Choroid plexus epithelial cell (primary cell): ENCODE results near the gene IGSF23.

ENCODE experiments used
- DNase-seq: peaks from one replicate; pipeline ENCODE4 v3.0.0-alpha.2; 2010; ENCODE audit warnings: low read depth
- H3K4me3 ChIP-seq: 2 replicates; pipeline ENCODE4 v1.5.1; 2011; ENCODE audit warnings: low read depth, mild to moderate bottlenecking, control low read depth, low read length, moderate library complexity
- TF ChIP-seq, protein P1 (sequence below): conservative IDR thresholded peaks from 2 replicates; pipeline ENCODE4 v1.5.1; 2011; ENCODE audit warnings: low read depth, mild to moderate bottlenecking, control low read depth, inconsistent platforms, low read length, moderate library complexity

Gene IGSF23

DNA sequence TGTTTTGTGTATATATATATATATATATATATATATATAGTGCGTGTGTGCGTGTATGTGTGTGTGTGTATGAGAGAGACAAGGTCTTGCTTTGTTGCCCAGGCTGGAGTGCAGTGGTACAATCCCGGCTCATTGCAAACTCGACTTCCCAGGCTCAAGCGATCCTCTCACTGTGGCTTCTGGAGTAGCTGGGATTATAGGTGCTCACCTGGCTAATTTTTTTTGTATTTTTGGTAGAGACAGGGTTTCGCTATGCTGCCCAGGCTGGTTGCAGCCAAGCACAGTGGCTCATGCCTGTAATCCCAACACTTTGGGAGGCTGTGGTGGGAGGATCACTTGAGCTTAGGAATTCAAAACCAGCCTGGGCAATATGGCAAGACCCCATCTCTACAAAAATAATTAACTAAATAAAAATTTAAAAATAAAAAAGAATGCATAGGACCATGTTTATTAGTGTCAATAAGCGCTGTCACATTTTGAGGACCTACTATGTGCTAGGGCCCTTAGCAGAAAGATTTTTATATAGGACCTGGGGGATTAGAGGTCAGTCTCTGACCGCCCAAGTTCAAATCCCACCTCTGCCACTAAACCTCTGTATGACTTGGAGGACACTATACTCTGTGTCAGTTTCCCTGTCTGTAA, 32.2 kb downstream of the IGSF23 start:
- TF ChIP-seq, protein P1, sequence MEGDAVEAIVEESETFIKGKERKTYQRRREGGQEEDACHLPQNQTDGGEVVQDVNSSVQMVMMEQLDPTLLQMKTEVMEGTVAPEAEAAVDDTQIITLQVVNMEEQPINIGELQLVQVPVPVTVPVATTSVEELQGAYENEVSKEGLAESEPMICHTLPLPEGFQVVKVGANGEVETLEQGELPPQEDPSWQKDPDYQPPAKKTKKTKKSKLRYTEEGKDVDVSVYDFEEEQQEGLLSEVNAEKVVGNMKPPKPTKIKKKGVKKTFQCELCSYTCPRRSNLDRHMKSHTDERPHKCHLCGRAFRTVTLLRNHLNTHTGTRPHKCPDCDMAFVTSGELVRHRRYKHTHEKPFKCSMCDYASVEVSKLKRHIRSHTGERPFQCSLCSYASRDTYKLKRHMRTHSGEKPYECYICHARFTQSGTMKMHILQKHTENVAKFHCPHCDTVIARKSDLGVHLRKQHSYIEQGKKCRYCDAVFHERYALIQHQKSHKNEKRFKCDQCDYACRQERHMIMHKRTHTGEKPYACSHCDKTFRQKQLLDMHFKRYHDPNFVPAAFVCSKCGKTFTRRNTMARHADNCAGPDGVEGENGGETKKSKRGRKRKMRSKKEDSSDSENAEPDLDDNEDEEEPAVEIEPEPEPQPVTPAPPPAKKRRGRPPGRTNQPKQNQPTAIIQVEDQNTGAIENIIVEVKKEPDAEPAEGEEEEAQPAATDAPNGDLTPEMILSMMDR, result no peak
- no peak for DNase-seq
- H3K4me3 ChIP-seq, result peak overlapping the region; percentile 15

DNA sequence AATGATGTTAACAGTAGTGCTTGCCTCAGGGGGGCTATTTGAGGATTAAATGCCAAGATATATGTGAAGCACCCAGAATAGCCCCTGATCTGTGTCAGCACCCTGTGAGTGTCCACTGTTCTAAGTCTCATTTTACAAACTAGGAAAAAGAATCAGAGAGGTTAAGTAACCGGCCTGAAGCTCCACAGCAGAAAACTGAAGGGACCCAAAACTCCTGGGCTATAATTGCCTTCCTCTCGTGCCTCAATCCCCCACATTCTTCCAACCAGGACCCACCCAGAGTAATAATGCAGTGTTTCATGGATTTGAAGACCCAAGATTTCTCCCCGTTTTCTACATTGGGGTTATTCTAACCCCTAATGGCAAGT, 32.7 kb downstream of the IGSF23 start:
- no peak overlapping the region for H3K4me3 ChIP-seq
- no peak for DNase-seq
- TF ChIP-seq, protein P1, result no peak

DNA sequence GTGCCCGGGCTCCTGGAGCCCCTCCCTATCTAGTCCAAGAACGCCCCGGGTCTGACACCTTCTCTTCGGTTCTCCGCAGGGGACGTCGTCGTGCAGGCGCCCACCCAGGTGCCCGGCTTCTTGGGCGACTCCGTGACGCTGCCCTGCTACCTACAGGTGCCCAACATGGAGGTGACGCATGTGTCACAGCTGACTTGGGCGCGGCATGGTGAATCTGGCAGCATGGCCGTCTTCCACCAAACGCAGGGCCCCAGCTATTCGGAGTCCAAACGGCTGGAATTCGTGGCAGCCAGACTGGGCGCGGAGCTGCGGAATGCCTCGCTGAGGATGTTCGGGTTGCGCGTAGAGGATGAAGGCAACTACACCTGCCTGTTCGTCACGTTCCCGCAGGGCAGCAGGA, 33.8 kb downstream of the IGSF23 start:
- TF ChIP-seq, protein P1, result no peak
- DNase-seq, result no peak
- no peak overlapping the region for H3K4me3 ChIP-seq

DNA sequence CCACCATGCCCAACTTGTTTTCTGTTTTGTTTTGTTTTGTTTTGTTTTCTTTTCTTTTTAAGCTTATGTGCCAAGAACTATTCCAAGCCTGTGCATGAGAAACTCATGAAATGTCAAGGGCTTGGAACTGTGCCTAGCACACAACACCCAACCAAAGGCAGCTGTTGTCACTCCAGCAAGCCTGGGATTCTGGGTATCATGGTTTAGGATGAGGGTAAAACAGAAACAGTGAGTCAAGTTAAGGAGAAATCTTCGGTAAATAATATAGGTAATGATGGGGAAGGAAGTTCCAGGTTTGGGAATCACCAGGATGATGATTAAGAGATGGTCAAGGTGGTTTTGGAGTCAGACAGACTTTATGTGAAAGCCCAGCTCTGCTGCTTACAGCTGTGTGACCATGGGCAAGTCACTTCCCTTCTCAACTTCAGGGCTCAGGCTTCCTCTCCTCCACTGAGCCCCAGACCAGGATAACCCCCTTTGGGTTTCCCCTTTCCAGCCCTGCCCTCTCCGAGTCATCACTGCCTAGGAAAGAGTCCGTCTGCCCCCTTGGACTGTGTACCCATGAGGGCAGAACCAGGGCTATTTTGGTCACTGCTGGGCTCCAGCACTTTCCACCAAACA, 35.4 kb downstream of the IGSF23 start:
- H3K4me3 ChIP-seq, result no peak overlapping the region
- TF ChIP-seq, protein P1, result no peak
- peak; percentile 72 for DNase-seq

DNA sequence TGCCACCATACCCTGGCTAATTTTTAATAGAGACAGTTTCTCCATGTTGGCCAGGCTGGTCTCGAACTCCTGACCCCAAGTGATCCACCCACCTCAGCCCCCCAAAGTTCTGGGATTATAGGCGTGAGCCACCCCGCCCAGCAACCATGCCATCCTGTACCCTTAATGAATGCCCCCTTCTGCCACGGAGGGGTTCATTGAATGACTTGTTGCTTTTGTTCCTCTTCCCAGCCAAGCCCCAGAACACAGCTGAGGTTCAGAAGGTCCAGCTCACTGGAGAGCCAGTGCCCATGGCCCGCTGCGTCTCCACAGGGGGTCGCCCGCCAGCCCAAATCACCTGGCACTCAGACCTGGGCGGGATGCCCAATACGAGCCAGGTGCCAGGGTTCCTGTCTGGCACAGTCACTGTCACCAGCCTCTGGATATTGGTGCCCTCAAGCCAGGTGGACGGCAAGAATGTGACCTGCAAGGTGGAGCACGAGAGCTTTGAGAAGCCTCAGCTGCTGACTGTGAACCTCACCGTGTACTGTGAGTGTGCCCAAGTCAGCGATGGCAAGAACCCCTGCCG, 36.3 kb downstream of the IGSF23 start:
- no peak overlapping the region for H3K4me3 ChIP-seq
- DNase-seq, result no peak
- TF ChIP-seq, protein P1, result no peak

DNA sequence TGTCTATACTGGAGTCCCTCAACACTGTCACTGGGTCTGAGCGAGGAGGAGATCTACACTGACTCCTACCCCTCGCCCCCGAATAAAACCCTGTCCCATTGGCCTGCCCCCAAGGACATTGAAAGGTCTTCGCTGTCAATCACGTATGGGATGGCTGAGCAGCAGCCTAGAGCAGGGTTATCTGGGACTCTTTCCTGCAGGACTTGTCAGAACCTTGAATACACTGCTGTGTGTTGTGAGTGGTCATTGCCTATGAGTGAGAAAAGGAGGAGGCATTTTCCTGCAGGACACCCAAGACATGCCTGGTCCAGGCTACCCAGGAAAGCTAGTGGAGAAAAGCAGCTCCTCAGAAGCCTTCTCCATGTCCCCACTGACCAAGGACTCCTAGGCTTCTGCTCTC, 40.0 kb downstream of the IGSF23 start:
- H3K4me3 ChIP-seq, result no peak overlapping the region
- no peak for DNase-seq
- TF ChIP-seq, protein P1, result no peak
